ENCODE measurements around the gene VSIR.

The VSIR gene

GRCh38 chr10:71782221-71782916, 9.0 kb upstream of the VSIR start:
- no peak for DNase-seq

GRCh38 chr10:71780719-71781118, 7.4 kb upstream of the VSIR start:
- no peak for DNase-seq

GRCh38 chr10:71780156-71780555, 6.8 kb upstream of the VSIR start:
- DNase-seq: no peak

GRCh38 chr10:71779641-71780040, 6.3 kb upstream of the VSIR start:
- no peak for DNase-seq

GRCh38 chr10:71778071-71778825, 4.9 kb upstream of the VSIR start:
- no peak for DNase-seq

GRCh38 chr10:71777213-71777985, 4.1 kb upstream of the VSIR start:
- no peak for DNase-seq

GRCh38 chr10:71776481-71776925, 3.2 kb upstream of the VSIR start:
- DNase-seq: no peak

- DNase-seq: no peak
Observed at GRCh38 chr10:71774916-71775702, 1.8 kb upstream of the VSIR start.

GRCh38 chr10:71772832-71773220, 494 bp downstream of the VSIR start:
- no peak for DNase-seq

- peak; percentile 94 for DNase-seq
Observed at GRCh38 chr10:71771821-71772617, 1.3 kb downstream of the VSIR start.

- DNase-seq: no peak
Observed at GRCh38 chr10:71771204-71771603, 2.1 kb downstream of the VSIR start.

GRCh38 chr10:71770789-71771188, 2.5 kb downstream of the VSIR start:
- no peak for DNase-seq

- DNase-seq: no peak
Observed at GRCh38 chr10:71770255-71770654, 3.1 kb downstream of the VSIR start.

GRCh38 chr10:71769279-71769823, 4.0 kb downstream of the VSIR start:
- DNase-seq: no peak

GRCh38 chr10:71767420-71768035, 5.8 kb downstream of the VSIR start:
- DNase-seq: peak; percentile 88

- peak; percentile 99 for DNase-seq
Observed at GRCh38 chr10:71766717-71767419, 6.5 kb downstream of the VSIR start.

GRCh38 chr10:71765906-71766716, 7.2 kb downstream of the VSIR start:
- no peak for DNase-seq

GRCh38 chr10:71765176-71765904, 8.0 kb downstream of the VSIR start:
- peak; percentile 81 for DNase-seq
